Measurements from ENCODE around the gene HMCN2. TPM values are rescaled to one million over a fixed set of nuclear protein-coding genes. Genes with fewer than 3 reads are reported as not detected.

HMCN2 gene
- total and polyA plus RNA-seq, 2 of the 4 experiments (the other 2 are of a cell fraction) = 0.02 TPM; not detected in 1

- Histone ChIP-seq H2AK5ac (ENCODE audit: low read depth, low read length) (no peak overlapping the region), H3K9me1 (ENCODE audit: insufficient read depth, low read length) (no peaks in the 10 kb centered on the region), H4K5ac (ENCODE audit: low read depth, low read length) (no peak overlapping the region), H4K20me1 (ENCODE audit: insufficient read depth, low read length) (no peaks in the 10 kb centered on the region), H3K4ac (ENCODE audit: low read depth, low read length) (no peak overlapping the region), H3K36me3 (ENCODE audit: control insufficient read depth, insufficient read depth, low read length) (no peaks in the 10 kb centered on the region), H2BK20ac (ENCODE audit: low read depth, low read length) (no peak overlapping the region), H2BK15ac (ENCODE audit: low read depth, low read length) (no peak overlapping the region), H3K27ac (ENCODE audit: insufficient read depth, low read length) (no peak overlapping the region), H3K23ac (ENCODE audit: low read depth, low read length) (no peak overlapping the region), H3K14ac (replicated peaks; ENCODE audit: low read depth, low read length) (no peak overlapping the region), H3K9me3 (ENCODE audit: control insufficient read depth, insufficient read depth, low read length) (no peaks in the 10 kb centered on the region; the same call in 1 of the 2 replicates), H4K8ac (ENCODE audit: low read depth in 2 of 2, low read length in 2 of 2) (no peak overlapping the region), H3K56ac (ENCODE audit: extremely low read depth, insufficient read depth, low read length) (no peak overlapping the region), H3K4me1 (ENCODE audit: control insufficient read depth, insufficient read depth, low read length) (no peaks in the 10 kb centered on the region), H3K4me3 (ENCODE audit: insufficient read depth, low read depth, low read length) (no peak overlapping the region), H2AK9ac (replicated peaks; ENCODE audit: low read depth, low read length, poor library complexity) (no peak overlapping the region), H3K79me1 (ENCODE audit: low read depth in 1 of 2, low read length in 2 of 2) (no peaks in the 10 kb centered on the region), H2BK5ac (ENCODE audit: low read depth, low read length, poor library complexity, severe bottlenecking) (peak overlapping the region; percentile 33), H4K91ac (ENCODE audit: insufficient read depth, low read depth, low read length) (no peak overlapping the region), H3K18ac (ENCODE audit: low read depth, low read length) (no peak overlapping the region), H2BK120ac (ENCODE audit: low read depth, low read length) (no peak overlapping the region), H2AFZ (replicated peaks; ENCODE audit: low read length, poor library complexity) (no peak overlapping the region), H3K27me3 (ENCODE audit: control insufficient read depth, insufficient read depth, low read length) (peaks cover 45% of the 10 kb centered on the region), H3K9ac (ENCODE audit: low read depth, low read length) (no peak overlapping the region), H3K4me2 (ENCODE audit: low read depth, low read length) (no peak overlapping the region)
- TF ChIP-seq POLR2A (IDR thresholded peaks at IDR 0.05; ENCODE audit: low read depth, low read length) (no peak), FOS (IDR thresholded peaks at IDR 0.05; ENCODE audit: low read depth, low read length) (no peak)
- intact Hi-C loops (cut with micrococcal nuclease) = no loop called here
- CTCF ChIA-PET = no interaction called here
- 36% methylated on average over 1 of the region's 1 CpG; no CpG with 5 or more reads in 1 of the 2 experiments for WGBS, 2 experiments (ENCODE audit: extremely low coverage in 2 of 2, insufficient read length in 1 of 2)
- ATAC-seq (ENCODE audit: low read depth) = no peak
- in situ Hi-C loops (cut with MboI; ENCODE audit: low sequenced_read_pairs) = no loop called here
- no TSS peak for BruUV-seq (replicated peaks)
- dilution Hi-C loops (cut with HindIII; ENCODE audit: low sequenced_read_pairs, unreplicated experiment) = no loop called here
- no peak for DNase-seq
- POLR2A ChIA-PET (ENCODE audit: unreplicated experiment) = no interaction called here
Observed at GRCh38 chr9:130356877-130357584, 91.5 kb downstream of the HMCN2 start.
